HepG2 (cell line): ENCODE measurements around the gene EVA1A. TPM values are rescaled to one million over a fixed set of nuclear protein-coding genes. Genes with fewer than 3 reads are reported as not detected.

Source experiments
- BCL6 ChIP-seq: IDR thresholded peaks from 2 replicates; pipeline ENCODE4 v1.6.1; 2016; ENCODE audit warnings: missing genetic modification reagents, missing compliant biosample characterization
- CBFB ChIP-seq: sonication (generic); formaldehyde crosslinking; IDR thresholded peaks from 2 replicates; pipeline ENCODE4 v1.4.0; 2020; ENCODE audit warnings: missing genetic modification reagents
- CREB3 ChIP-seq: sonication (generic); formaldehyde crosslinking; IDR thresholded peaks from 2 replicates; pipeline ENCODE4 v1.5.0; 2020; ENCODE audit warnings: missing genetic modification reagents
- KAT7 ChIP-seq: IDR thresholded peaks from 2 replicates; pipeline ENCODE4 v1.6.1; 2018; ENCODE audit warnings: borderline replicate concordance, missing compliant biosample characterization
- MXD1 ChIP-seq: sonication (generic); formaldehyde crosslinking; IDR thresholded peaks from 2 replicates; pipeline ENCODE4 v1.4.0; 2020; ENCODE audit warnings: mild to moderate bottlenecking, missing genetic modification reagents
- PAF1 ChIP-seq: IDR thresholded peaks from 2 replicates; pipeline ENCODE4 v1.6.1; 2016; ENCODE audit warnings: missing genetic modification reagents, missing compliant biosample characterization
- PAWR ChIP-seq: sonication (generic); formaldehyde crosslinking; IDR thresholded peaks from 2 replicates; pipeline ENCODE4 v1.4.0; 2020; ENCODE audit warnings: missing genetic modification reagents, mild to moderate bottlenecking, borderline replicate concordance
- POLR2A ChIP-seq, 2 experiments: IDR thresholded peaks; 2 replicates each; pipeline ENCODE4 v1.6.1; 2011; ENCODE audit warnings: low read depth in 2 of 2, low read length in 2 of 2, mild to moderate bottlenecking in 1 of 2, moderate library complexity in 1 of 2; ENCODE audit not compliant: insufficient read depth in 1 of 2
- POLR2AphosphoS5 ChIP-seq: IDR thresholded peaks from 2 replicates; pipeline ENCODE4 v1.6.1; 2012; ENCODE audit warnings: low read depth, low read length
- RBM39 ChIP-seq: fragments of 200-400 bp; formaldehyde crosslinking; IDR thresholded peaks from one replicate; pipeline ENCODE4 v1.6.1; 2018; ENCODE audit warnings: antibody characterized with exemption, mild to moderate bottlenecking, low read depth, low read length; ENCODE audit not compliant: poor library complexity, severe bottlenecking
- RORA ChIP-seq: sonication (generic); formaldehyde crosslinking; IDR thresholded peaks from 2 replicates; pipeline ENCODE4 v1.5.0; 2020; ENCODE audit warnings: mild to moderate bottlenecking, missing genetic modification reagents, moderate library complexity
- SETDB1 ChIP-seq: sonication (generic); formaldehyde crosslinking; IDR thresholded peaks from 2 replicates; pipeline ENCODE4 v1.5.1; 2020; ENCODE audit warnings: missing genetic modification reagents, mild to moderate bottlenecking, borderline replicate concordance
- YY1 ChIP-seq: IDR thresholded peaks from 2 replicates; pipeline ENCODE4 v1.6.1; 2011; ENCODE audit warnings: low read length, low read depth, moderate library complexity, mild to moderate bottlenecking; ENCODE audit not compliant: insufficient read depth, insufficient replicate concordance
- ZBTB43 ChIP-seq: sonication (generic); formaldehyde crosslinking; conservative IDR thresholded peaks from 2 replicates; pipeline ENCODE4 v1.4.0; 2020; ENCODE audit warnings: missing genetic modification reagents
- ZFAT ChIP-seq: sonication (generic); formaldehyde crosslinking; conservative IDR thresholded peaks from 2 replicates; pipeline ENCODE4 v1.8.1; 2023; ENCODE audit warnings: missing genetic modification reagents, inconsistent platforms
- ZFP36 ChIP-seq: fragments of 150-350 bp; IDR thresholded peaks from 2 replicates; pipeline ENCODE4 v1.6.1; 2018; ENCODE audit warnings: borderline replicate concordance, low read length, low read depth; ENCODE audit not compliant: partially characterized antibody
- ZGPAT ChIP-seq: IDR thresholded peaks from 2 replicates; pipeline ENCODE4 v1.6.1; 2016; ENCODE audit warnings: mild to moderate bottlenecking
- ZMAT5 ChIP-seq: sonication (generic); formaldehyde crosslinking; IDR thresholded peaks from 2 replicates; pipeline ENCODE4 v1.5.0; 2020; ENCODE audit warnings: mild to moderate bottlenecking, low read depth, missing genetic modification reagents, borderline replicate concordance
- ZNF138 ChIP-seq: sonication (generic); formaldehyde crosslinking; IDR thresholded peaks from 2 replicates; pipeline ENCODE4 v1.5.0; 2020; ENCODE audit warnings: mild to moderate bottlenecking, low read depth, missing genetic modification reagents
- ZNF263 ChIP-seq: sonication (generic); formaldehyde crosslinking; IDR thresholded peaks from 2 replicates; pipeline ENCODE4 v1.4.0; 2020; ENCODE audit warnings: missing genetic modification reagents
- ZNF292 ChIP-seq: sonication (generic); formaldehyde crosslinking; IDR thresholded peaks from 2 replicates; pipeline ENCODE4 v1.8.1; 2022; ENCODE audit warnings: mild to moderate bottlenecking, low read depth, missing genetic modification reagents, borderline replicate concordance
- ZNF512 ChIP-seq: sonication (generic); formaldehyde crosslinking; IDR thresholded peaks from 2 replicates; pipeline ENCODE4 v1.4.0; 2020; ENCODE audit warnings: mild to moderate bottlenecking, missing genetic modification reagents
- ZNF558 ChIP-seq: sonication (generic); formaldehyde crosslinking; IDR thresholded peaks from 2 replicates; pipeline ENCODE4 v1.9.0; 2022; ENCODE audit warnings: mild to moderate bottlenecking, missing genetic modification reagents, borderline replicate concordance
- ZSCAN30 ChIP-seq: sonication (generic); formaldehyde crosslinking; IDR thresholded peaks from 2 replicates; pipeline ENCODE4 v1.5.0; 2020; ENCODE audit warnings: mild to moderate bottlenecking, missing genetic modification reagents
- polyA plus RNA-seq, 8 experiments: library from polyadenylated mRNA; depleted of rRNA in 3 of 8; stranded (reverse) in 7 of 8; unstranded in 1 of 8; fragments of >200 nt; fragmentation: Illumina TruSeq in 4 of 8; extraction: Trizol in 4 of 8; gene quantifications; 2 replicates each; pipeline versions ENCODE4 v1.2.1 to v1.2.3, GENCODE V29; 2011 to 2016; ENCODE audit warnings: low read depth in 4 of 8, missing spikeins in 1 of 8, mixed read lengths in 1 of 8; ENCODE audit not compliant: insufficient read depth in 1 of 8
- total RNA-seq, 5 experiments: library from RNA; depleted of rRNA; stranded (reverse); fragments of >200 nt; fragmentation: Illumina TruSeq; extraction: Trizol; gene quantifications; 2 replicates each; pipeline ENCODE4 v1.2.3, GENCODE V29; 2016; ENCODE audit warnings: low read depth in 1 of 5

EVA1A gene
- total and polyA plus RNA-seq, 2 of the 13 experiments (the other 11 are each of a cell fraction or from before 2014, with no cell fraction given), result 57.5 to 57.8 TPM

GRCh38 chr2:75570948-75571729, 10.4 kb upstream of the EVA1A start (continued):
- TF ChIP-seq CREB3 (no peak), SETDB1 (CRISPR knock-in tag) (no peak), ZNF558 (CRISPR knock-in tag) (0 out of 2 replicates have a peak, but pooled peaks have one; percentile 44), ZNF138 (CRISPR knock-in tag) (no peak), PAWR (CRISPR knock-in tag) (no peak), PAF1 (CRISPR knock-in tag) (no peak), BCL6 (CRISPR knock-in tag) (peak; percentile 97), ZFAT (CRISPR knock-in tag) (no peak), MXD1 (no peak), ZGPAT (CRISPR knock-in tag) (peak; percentile 93), POLR2AphosphoS5 (peak; percentile 84), YY1 (no peak), ZFP36 (no peak), POLR2A (IDR thresholded peaks at IDR 0.05; ENCODE audit: insufficient read depth in 1 of 2, low read depth in 2 of 2, low read length in 2 of 2) (peak; percentile 49 to 82; a peak in 3 of 4 replicates), ZMAT5 (CRISPR knock-in tag) (no peak), ZSCAN30 (no peak), ZNF512 (CRISPR knock-in tag) (peak; percentile 34; the same call in 1 of the 2 replicates), KAT7 (no peak), RORA (CRISPR knock-in tag) (0 out of 2 replicates have a peak, but pooled peaks have one; percentile 13), ZNF263 (CRISPR knock-in tag) (peak; percentile 22), ZNF292 (CRISPR knock-in tag) (peak; percentile 57), CBFB (CRISPR knock-in tag) (no peak), RBM39 (no peak), ZBTB43 (CRISPR knock-in tag) (no peak; the same call in 1 of the 2 replicates)
